HG03025 (cell line): Measurements from ENCODE around the gene ATP2A2.
"Not testable (repeated sequence)": the region's sequence is repeated elsewhere in the genome, so short reads cannot be mapped to it uniquely, and the experiment has no call there.

Experiments
- ATAC-seq: cut with Tn5 transposase; IDR thresholded peaks from one replicate; pipeline ENCODE4 v1.9.1; 2021; ENCODE audit warnings: mild to moderate bottlenecking, moderate library complexity; ENCODE audit not compliant: unreplicated experiment, low FRiP score

Gene ATP2A2

DNA sequence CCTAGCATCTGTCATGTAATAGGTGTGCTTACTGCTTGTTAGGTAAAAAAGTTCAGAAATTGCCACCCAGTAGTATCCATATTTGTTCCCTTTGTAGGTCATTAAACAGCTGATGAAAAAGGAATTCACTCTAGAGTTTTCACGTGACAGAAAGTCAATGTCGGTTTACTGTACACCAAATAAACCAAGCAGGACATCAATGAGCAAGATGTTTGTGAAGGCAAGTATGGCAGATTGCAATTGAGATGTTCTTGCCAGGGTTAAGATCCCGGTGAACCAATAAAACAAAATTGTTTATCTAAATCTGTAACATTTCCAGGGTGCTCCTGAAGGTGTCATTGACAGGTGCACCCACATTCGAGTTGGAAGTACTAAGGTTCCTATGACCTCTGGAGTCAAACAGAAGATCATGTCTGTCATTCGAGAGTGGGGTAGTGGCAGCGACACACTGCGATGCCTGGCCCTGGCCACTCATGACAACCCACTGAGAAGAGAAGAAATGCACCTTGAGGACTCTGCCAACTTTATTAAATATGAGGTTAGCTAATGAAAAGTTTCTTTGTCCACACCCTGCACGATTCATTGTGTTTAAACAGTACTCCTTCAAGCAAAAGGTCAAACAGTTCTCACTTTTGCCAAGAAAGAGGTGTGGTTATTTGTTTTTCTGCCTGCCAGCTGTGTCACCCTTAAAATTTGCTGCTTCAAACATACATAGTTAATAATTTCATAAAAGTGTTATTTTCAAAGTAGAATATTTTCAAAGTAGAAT is 58.3 kb downstream of the ATP2A2 start:
- no peak for ATAC-seq

GRCh38 chr12:110340261-110340660 is 59.2 kb downstream of the ATP2A2 start:
- not testable (repeated sequence) for ATAC-seq

GRCh38 chr12:110340706-110341105 is 59.7 kb downstream of the ATP2A2 start:
- no peak for ATAC-seq

DNA sequence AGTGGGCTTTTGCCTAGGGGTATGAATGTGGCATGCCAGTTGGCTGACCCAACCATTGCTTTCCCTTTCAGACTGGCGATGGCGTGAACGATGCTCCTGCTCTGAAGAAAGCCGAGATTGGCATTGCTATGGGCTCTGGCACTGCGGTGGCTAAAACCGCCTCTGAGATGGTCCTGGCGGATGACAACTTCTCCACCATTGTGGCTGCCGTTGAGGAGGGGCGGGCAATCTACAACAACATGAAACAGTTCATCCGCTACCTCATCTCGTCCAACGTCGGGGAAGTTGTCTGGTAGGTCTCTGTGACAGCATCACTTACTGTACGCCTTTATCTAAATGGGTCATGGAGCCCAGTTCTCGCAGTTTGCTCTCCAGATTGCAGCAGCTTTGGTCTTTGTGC is 61.1 kb downstream of the ATP2A2 start:
- ATAC-seq: no peak

GRCh38 chr12:110343114-110343513 is 62.1 kb downstream of the ATP2A2 start:
- no peak for ATAC-seq

DNA sequence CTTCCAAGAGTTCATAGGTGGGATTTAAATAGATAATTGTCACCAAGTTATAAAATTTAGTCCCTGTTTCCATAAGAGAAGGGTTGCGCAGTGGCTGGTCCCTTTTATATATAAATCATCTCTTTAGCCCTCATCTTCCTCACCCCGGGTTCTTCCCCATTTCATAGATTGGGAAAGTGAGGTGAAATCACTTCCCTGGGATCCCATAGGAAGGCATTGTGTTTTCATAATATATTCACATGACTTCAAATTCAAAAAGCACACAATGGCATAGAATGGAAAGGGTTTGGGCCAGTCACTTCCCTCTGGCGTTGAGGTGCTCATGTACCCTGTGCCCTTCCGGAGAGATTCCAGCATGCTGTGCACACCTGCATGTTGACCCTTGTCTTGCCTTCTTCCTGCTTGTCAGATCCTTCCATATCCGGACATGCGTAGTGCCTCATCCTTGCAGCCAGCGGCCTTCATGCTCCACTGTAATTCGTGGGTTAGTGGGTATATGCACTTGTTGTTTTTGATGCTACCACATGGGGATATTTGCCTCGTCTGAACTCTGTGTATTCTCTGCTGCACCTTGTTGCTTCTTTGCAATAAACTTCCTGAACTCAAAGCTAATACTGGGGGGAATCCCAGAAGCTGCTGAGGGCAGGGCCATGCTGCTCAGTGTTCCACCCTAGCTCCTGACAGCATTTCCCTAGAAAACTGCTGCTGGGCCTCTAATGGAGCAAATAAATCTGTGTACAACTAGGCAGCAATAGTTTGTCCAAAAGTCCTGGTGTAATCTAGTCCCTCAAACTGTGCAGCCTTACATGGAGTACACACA is 62.9 kb downstream of the ATP2A2 start:
- ATAC-seq: no peak

DNA sequence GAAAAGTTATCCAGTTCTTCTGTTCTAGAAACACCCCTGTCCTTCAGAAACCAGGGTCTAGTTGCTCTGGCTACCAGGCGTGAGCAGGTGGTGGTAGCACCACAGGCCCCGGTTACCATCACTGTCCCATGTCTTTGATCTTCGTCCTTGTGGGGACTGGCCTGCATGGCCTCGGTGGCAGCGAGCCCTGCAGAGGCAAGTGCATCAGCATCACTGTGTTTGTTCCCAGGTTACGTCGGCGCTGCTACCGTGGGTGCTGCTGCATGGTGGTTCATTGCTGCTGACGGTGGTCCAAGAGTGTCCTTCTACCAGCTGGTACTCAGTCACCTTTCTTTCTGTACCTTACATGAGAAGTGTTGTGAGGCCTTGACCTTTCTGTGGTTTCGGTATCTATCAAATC is 63.6 kb downstream of the ATP2A2 start:
- ATAC-seq: no peak

- ATAC-seq: no peak
Measured at GRCh38 chr12:110345176-110345661, 64.2 kb downstream of the ATP2A2 start.

DNA sequence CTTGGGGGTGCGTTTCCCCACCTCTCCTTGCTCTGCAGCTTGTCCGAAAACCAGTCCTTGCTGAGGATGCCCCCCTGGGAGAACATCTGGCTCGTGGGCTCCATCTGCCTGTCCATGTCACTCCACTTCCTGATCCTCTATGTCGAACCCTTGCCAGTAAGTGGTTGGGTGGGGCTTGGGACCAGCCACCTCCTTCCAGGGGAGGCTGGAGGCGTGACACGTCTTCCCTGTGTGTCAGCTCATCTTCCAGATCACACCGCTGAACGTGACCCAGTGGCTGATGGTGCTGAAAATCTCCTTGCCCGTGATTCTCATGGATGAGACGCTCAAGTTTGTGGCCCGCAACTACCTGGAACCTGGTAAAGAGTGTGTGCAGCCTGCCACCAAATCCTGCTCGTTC is 64.9 kb downstream of the ATP2A2 start:
- ATAC-seq: no peak

- ATAC-seq: no peak
Measured at GRCh38 chr12:110347767-110348166, 66.7 kb downstream of the ATP2A2 start.

DNA sequence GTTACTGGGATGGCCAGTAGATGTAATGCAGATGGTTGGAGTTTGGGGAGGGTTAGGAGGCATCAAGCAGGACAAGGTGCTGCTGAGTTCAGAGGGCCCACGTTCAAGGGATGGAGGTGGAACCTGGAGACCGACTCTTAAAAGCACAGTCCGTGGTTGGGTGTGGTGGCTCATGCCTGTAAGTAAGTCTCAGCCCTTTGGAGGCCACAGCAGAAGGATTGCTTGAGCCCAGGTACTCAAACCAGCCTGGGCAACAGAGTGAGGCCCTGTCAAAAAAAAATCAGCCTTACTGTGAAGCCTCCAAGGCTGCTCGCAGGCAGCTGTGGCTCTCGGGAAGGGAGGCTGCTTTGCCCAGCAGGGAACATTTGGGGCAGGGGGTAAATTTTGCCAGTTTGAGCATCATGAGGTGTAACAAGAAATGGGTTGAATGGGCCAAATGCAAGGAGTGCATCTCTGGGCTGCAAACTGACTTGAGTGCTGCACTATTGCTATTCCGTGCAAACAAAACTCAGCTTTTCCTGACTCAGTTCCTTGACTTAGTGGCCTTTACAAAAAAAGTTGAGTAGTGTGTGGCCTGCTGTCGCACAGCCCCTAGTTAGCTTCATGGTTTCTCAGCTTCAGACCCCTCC is 67.5 kb downstream of the ATP2A2 start:
- no peak for ATAC-seq

DNA sequence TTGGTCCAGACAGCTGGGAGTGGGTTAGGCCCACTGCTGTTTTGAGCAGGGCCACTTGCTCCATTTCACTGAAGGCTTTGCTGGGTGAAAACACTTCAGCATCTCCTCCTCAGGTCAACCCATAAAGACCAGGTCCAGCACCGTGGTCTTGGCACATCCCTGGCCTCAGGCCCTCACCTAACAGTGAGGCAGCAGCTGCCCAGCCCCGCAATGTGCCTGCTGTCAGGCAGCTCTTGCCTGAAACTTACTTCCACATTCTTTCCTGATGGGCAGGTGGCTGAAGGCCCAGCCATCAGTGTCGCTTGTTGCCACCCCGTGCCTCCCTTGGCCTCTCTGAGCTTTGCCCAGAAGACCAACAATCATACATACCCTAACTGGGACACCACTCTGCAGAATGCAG is 68.0 kb downstream of the ATP2A2 start:
- ATAC-seq: no peak

GRCh38 chr12:110349514-110350151 is 68.6 kb downstream of the ATP2A2 start:
- no peak for ATAC-seq

GRCh38 chr12:110351119-110351518 is 70.1 kb downstream of the ATP2A2 start:
- ATAC-seq: no peak

DNA sequence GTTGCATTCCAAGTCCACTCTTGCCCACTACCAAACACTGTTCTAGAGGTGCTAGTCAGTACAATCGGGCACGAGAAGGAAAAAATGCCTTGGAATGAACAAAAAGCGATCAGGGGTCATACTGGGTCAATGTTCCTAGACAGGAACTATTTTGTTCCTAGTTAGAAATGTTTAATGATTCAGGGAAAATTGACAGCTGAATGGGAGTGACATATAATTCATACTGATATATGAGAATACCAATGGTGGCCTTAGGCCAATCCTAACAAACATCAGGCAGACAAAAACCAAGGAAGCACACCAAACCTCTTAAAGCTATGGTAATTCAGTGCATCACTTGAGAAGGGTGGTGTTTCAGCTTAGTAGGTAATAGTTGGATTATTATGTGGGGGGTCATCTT is 71.4 kb downstream of the ATP2A2 start:
- no peak for ATAC-seq

DNA sequence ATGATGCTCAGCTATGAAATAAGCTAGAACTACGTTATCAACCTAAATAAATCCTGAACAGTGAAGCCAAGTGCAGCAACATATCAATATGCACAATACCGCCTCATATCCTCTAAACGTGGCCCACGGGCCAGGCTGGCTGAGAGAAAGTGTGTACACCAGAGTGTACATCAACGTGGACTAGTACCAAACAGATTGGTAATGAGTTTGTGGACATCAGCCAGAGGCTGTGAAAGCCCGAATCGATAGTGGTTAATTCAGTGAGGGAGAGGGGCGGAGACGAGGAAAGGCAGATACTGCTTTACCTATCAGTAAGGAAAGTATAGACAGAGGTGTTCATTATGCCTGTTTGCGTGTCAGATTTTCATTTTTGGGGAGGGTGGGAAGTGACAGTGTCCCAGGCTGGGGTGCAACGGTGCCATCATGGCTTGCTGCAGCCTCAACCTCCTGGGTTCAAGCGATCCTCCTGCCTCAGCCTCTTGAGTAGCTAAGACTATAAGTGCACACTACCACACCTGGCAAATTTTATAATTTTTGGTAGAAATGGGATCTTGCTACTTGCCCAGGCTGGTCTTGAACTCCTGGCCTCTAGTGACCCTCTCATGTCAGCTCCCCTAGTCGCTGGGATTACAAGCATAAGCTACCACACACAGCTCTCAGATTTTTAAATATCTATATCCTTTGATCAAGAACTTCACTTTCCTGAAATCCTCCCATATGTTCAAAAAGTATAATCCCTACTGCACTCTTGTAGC is 72.3 kb downstream of the ATP2A2 start:
- ATAC-seq: no peak

GRCh38 chr12:110354172-110354780 is 73.2 kb downstream of the ATP2A2 start:
- ATAC-seq: no peak

DNA sequence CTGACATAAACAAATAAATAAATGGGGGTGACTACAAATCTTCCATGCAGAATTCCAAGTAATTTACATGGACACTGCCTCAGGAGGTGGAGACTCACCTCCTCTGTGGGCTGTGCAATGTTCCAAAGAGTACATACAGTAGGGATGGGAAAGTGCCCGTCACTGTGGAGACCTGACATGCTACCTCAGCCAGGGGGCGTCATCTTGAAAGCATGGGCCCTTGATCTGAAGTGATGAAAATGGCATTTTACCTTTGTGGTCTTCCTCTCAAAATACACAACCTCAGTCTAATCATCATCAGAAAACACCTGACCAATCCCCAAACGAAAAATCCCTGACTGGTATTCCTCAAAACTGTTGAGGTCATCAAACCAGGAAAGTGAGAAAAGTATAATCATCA is 74.0 kb downstream of the ATP2A2 start:
- ATAC-seq: no peak

DNA sequence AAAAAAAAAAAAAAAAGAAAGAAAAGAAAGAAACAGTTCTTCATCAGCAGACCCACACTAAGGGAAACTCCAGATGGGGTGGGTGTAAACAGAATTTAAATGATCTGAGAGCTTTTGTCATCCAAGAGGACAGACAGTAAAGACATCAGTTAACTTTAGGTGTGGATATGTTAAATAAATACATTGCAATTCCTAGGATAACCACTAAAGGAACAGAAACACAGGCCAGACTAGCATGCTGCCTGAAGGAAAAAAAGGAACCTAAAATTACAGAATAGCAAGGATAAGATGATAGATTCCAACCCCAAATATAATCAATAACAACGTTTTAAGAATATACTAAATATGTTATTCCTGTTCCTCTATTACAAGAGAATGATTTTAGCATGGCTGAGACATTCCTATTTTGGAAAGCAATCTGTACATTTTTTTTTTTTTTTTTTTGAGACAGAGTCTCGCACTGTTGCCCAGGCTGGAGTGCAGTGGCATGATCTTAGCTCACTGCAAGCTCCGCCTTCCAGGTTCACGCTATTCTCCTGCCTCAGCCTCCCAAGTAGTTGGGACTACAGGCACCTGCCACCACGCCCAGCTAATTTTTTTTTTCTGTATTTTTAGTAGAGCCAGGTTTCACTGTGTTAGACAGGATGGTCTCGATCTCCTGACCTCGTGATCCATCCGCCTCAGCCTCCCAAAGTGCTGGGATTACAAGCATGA is 77.5 kb downstream of the ATP2A2 start:
- ATAC-seq: not testable (repeated sequence)
